ENCODE results near the gene ANKRD28.

ANKRD28 gene

GRCh38 chr3:15679306-15679705, 118.5 kb downstream of the ANKRD28 start:
- Histone ChIP-seq H3F3A (ENCODE audit: low read depth) (0 out of 2 replicates have a peak, but pooled peaks cover 5% of the 10 kb centered on the region), H3K36me3 (ENCODE audit: insufficient read depth, low read length) (peaks cover 84% of the 10 kb centered on the region)

GRCh38 chr3:15676259-15676658, 121.5 kb downstream of the ANKRD28 start:
- TF ChIP-seq CTCF (conservative IDR thresholded peaks at IDR 0.05; ENCODE audit: low read length), result no peak
- no peak for TF ChIP-seq EZH2phosphoT487 (IDR thresholded peaks at IDR 0.05; ENCODE audit: borderline replicate concordance)
- no peaks in the 10 kb centered on the region for H3K27me3 ChIP-seq (ENCODE audit: insufficient read depth, low read length, poor library complexity, severe bottlenecking)
- no peaks in the 10 kb centered on the region for H3K4me1 ChIP-seq (ENCODE audit: insufficient read depth, low read length, poor library complexity, severe bottlenecking)
- no peak overlapping the region for H3K4me2 ChIP-seq (ENCODE audit: low read depth, low read length, poor library complexity, severe bottlenecking)
- no peaks in the 10 kb centered on the region for H3K79me2 ChIP-seq (ENCODE audit: insufficient read depth, low read length)
- no peak overlapping the region for H2AFZ ChIP-seq (ENCODE audit: low read length)
- H3K9me2 ChIP-seq (replicated peaks; ENCODE audit: low read depth, low read length), result no peaks in the 10 kb centered on the region
- H3K4me3 ChIP-seq (ENCODE audit: low read length, poor library complexity, severe bottlenecking), result no peak overlapping the region
- H4K20me1 ChIP-seq (ENCODE audit: insufficient read depth, low read length, poor library complexity, severe bottlenecking), result no peaks in the 10 kb centered on the region
- no peaks in the 10 kb centered on the region for H3K9me3 ChIP-seq (ENCODE audit: insufficient read depth, low read depth, low read length)
- no peaks in the 10 kb centered on the region for H3F3A ChIP-seq (ENCODE audit: low read depth)
- H3K36me3 ChIP-seq (ENCODE audit: insufficient read depth, low read length), result peaks cover 88% of the 10 kb centered on the region
- H3K9ac ChIP-seq (ENCODE audit: low read depth, low read length, poor library complexity, severe bottlenecking), result no peak overlapping the region

More at GRCh38 chr3:15679306-15679705, 118.5 kb downstream of the ANKRD28 start:
- no peaks in the 10 kb centered on the region for H3K9me3 ChIP-seq (ENCODE audit: insufficient read depth, low read depth, low read length)
- H3K27me3 ChIP-seq (ENCODE audit: insufficient read depth, low read length, poor library complexity, severe bottlenecking), result no peaks in the 10 kb centered on the region
- H3K4me2 ChIP-seq (ENCODE audit: low read depth, low read length, poor library complexity, severe bottlenecking), result no peak overlapping the region
- H3K4me3 ChIP-seq (ENCODE audit: low read length, poor library complexity, severe bottlenecking), result no peak overlapping the region
- no peaks in the 10 kb centered on the region for H3K9me2 ChIP-seq (replicated peaks; ENCODE audit: low read depth, low read length)
- H3K79me2 ChIP-seq (ENCODE audit: insufficient read depth, low read length), result no peaks in the 10 kb centered on the region
- TF ChIP-seq CTCF (conservative IDR thresholded peaks at IDR 0.05; ENCODE audit: low read length) (no peak), EZH2phosphoT487 (IDR thresholded peaks at IDR 0.05; ENCODE audit: borderline replicate concordance) (no peak)
- no peak overlapping the region for H2AFZ ChIP-seq (ENCODE audit: low read length)
- H3K4me1 ChIP-seq (ENCODE audit: insufficient read depth, low read length, poor library complexity, severe bottlenecking), result peaks cover 13% of the 10 kb centered on the region
- H3K9ac ChIP-seq (ENCODE audit: low read depth, low read length, poor library complexity, severe bottlenecking), result no peak overlapping the region
- no peaks in the 10 kb centered on the region for H4K20me1 ChIP-seq (ENCODE audit: insufficient read depth, low read length, poor library complexity, severe bottlenecking)

GRCh38 chr3:15673536-15673935, 124.2 kb downstream of the ANKRD28 start:
- Histone ChIP-seq H2AFZ (ENCODE audit: low read length) (no peak overlapping the region), H3K9me2 (replicated peaks; ENCODE audit: low read depth, low read length) (no peaks in the 10 kb centered on the region), H3K4me3 (ENCODE audit: low read length, poor library complexity, severe bottlenecking) (no peak overlapping the region), H3K27me3 (ENCODE audit: insufficient read depth, low read length, poor library complexity, severe bottlenecking) (no peaks in the 10 kb centered on the region), H4K20me1 (ENCODE audit: insufficient read depth, low read length, poor library complexity, severe bottlenecking) (no peaks in the 10 kb centered on the region), H3K36me3 (ENCODE audit: insufficient read depth, low read length) (peaks cover 94% of the 10 kb centered on the region), H3K4me2 (ENCODE audit: low read depth, low read length, poor library complexity, severe bottlenecking) (no peak overlapping the region), H3K9ac (ENCODE audit: low read depth, low read length, poor library complexity, severe bottlenecking) (no peak overlapping the region), H3K79me2 (ENCODE audit: insufficient read depth, low read length) (no peaks in the 10 kb centered on the region), H3F3A (ENCODE audit: low read depth) (no peaks in the 10 kb centered on the region), H3K4me1 (ENCODE audit: insufficient read depth, low read length, poor library complexity, severe bottlenecking) (no peaks in the 10 kb centered on the region), H3K9me3 (ENCODE audit: insufficient read depth, low read depth, low read length) (no peaks in the 10 kb centered on the region)
- TF ChIP-seq EZH2phosphoT487 (IDR thresholded peaks at IDR 0.05; ENCODE audit: borderline replicate concordance) (no peak), CTCF (conservative IDR thresholded peaks at IDR 0.05; ENCODE audit: low read length) (no peak)
